CD4-positive, alpha-beta T cell (primary cell): Measurements from ENCODE around the gene AHNAK2. TPM values are rescaled to one million over a fixed set of nuclear protein-coding genes. Genes with fewer than 3 reads are reported as not detected.
"Not testable (repeated sequence)": the region's sequence is repeated elsewhere in the genome, so short reads cannot be mapped to it uniquely, and the experiment has no call there.

ENCODE experiments used
- ATAC-seq: fragments of 200-7000 bp; cut with Tn5 transposase; one replicate; pipeline ENCODE4 v1.10.0; 2022; ENCODE audit warnings: mild to moderate bottlenecking; ENCODE audit not compliant: poor library complexity
- CTCF ChIA-PET: fragments of 350-600 bp; sonication (Branson Sonifier 250); formaldehyde crosslinking; loops from one replicate; lab custom pipeline; 2021; ENCODE audit warnings: antibody characterized with exemption, inconsistent platforms; lab: Charles Lee
- POLR2A ChIA-PET: fragments of 350-600 bp; sonication (Branson Sonifier 250); formaldehyde crosslinking; loops from one replicate; lab custom pipeline; 2021; ENCODE audit warnings: antibody characterized with exemption, inconsistent platforms; lab: Charles Lee
- DNase-seq, 14 experiments: peaks; one replicate each; pipeline ENCODE4 v3.0.0-alpha.2; 2013 to 2020; ENCODE audit warnings: mixed read lengths in 2 of 14
- H3K27ac ChIP-seq, 2 donors: one replicate each; pipeline versions ENCODE4 v1.5.1 to v1.7.0; 2013; ENCODE audit warnings: low read length in 2 of 2, low read depth in 1 of 2, mild to moderate bottlenecking in 1 of 2
- H3K27me3 ChIP-seq, 2 experiments: 1 replicate in 1 of 2; 2 replicates in 1 of 2; pipeline versions ENCODE4 v1.6.1 to v1.7.0; 2013; ENCODE audit warnings: low read length in 2 of 2, control low read depth in 1 of 2, mild to moderate bottlenecking in 1 of 2, moderate library complexity in 1 of 2; ENCODE audit not compliant: insufficient read depth in 2 of 2, control insufficient read depth in 1 of 2
- H3K36me3 ChIP-seq: one replicate; pipeline ENCODE4 v1.6.1; 2013; ENCODE audit warnings: low read length, control low read depth; ENCODE audit not compliant: insufficient read depth
- H3K4me1 ChIP-seq: one replicate; pipeline ENCODE4 v1.6.1; 2013; ENCODE audit warnings: low read length, control low read depth; ENCODE audit not compliant: insufficient read depth
- H3K4me3 ChIP-seq: one replicate; pipeline ENCODE4 v1.5.1; 2013; ENCODE audit warnings: mild to moderate bottlenecking, low read length, moderate library complexity
- H3K9me3 ChIP-seq, 2 experiments: 1 replicate in 1 of 2; 2 replicates in 1 of 2; pipeline versions ENCODE4 v1.6.1 to v1.7.0; 2013; ENCODE audit warnings: low read length in 2 of 2, mild to moderate bottlenecking in 2 of 2, control low read depth in 1 of 2, moderate library complexity in 1 of 2; ENCODE audit not compliant: control insufficient read depth in 1 of 2, insufficient read depth in 1 of 2
- H3K27ac Mint-ChIP-seq: one replicate; pipeline ENCODE4 v1.8.0; 2020; ENCODE audit warnings: mixed read lengths
- H3K27me3 Mint-ChIP-seq: one replicate; pipeline ENCODE4 v1.8.0; 2021; ENCODE audit warnings: mixed read lengths
- H3K36me3 Mint-ChIP-seq: one replicate; pipeline ENCODE4 v1.8.0; 2021; ENCODE audit warnings: low read depth, mixed read lengths
- H3K4me1 Mint-ChIP-seq: one replicate; pipeline ENCODE4 v1.8.0; 2021; ENCODE audit warnings: low read depth, mixed read lengths
- H3K4me3 Mint-ChIP-seq: one replicate; pipeline ENCODE4 v1.8.0; 2020; ENCODE audit warnings: mild to moderate bottlenecking, mixed read lengths
- H3K9me3 Mint-ChIP-seq: one replicate; pipeline ENCODE4 v1.8.0; 2020; ENCODE audit warnings: mixed read lengths
- CTCF ChIP-seq: fragments of 200-600 bp; IDR thresholded peaks from one replicate; pipeline ENCODE4 v1.8.0; 2022; ENCODE audit warnings: antibody characterized with exemption, mild to moderate bottlenecking
- intact Hi-C, 2 experiments: fragments of 100-400 bp; cut with DNase I in 1 of 2; cut with micrococcal nuclease in 1 of 2; formaldehyde crosslinking; loops; one replicate each; pipeline versions ENCODE4 v1.15.1 to v1.9.0; 2023 to 2025; cut with DNase I, micrococcal nuclease
- total RNA-seq, 174 experiments: library from RNA in 2 of 174; stranded (reverse) in 2 of 174; gene quantifications; one replicate each; pipeline ENCODE4 v1.2.3 and lab custom pipeline; 2021 to 2026

The AHNAK2 gene
- total RNA-seq, 2 experiments from 2014 or later, result 0.05 TPM; not detected in 1

GRCh38 chr14:104912053-104912452, 66.1 kb downstream of the AHNAK2 start:
- Mint-ChIP-seq H3K4me1 (no peaks in the 10 kb centered on the region), H3K27ac (no peak overlapping the region), H3K36me3 (no peaks in the 10 kb centered on the region), H3K9me3 (no peaks in the 10 kb centered on the region), H3K4me3 (no peak overlapping the region), H3K27me3 (peaks cover 31% of the 10 kb centered on the region)
- Histone ChIP-seq H3K4me3 (no peak overlapping the region), H3K4me1 (no peaks in the 10 kb centered on the region), H3K27me3 (peaks cover 0 to 9% of the 10 kb centered on the region in 2 experiments), H3K9me3 (peaks cover 4 to 8% of the 10 kb centered on the region in 2 experiments), H3K36me3 (no peaks in the 10 kb centered on the region), H3K27ac (no peak overlapping the region)
- TF ChIP-seq CTCF, result no peak
- DNase-seq (no peak), ATAC-seq (no peak)
- POLR2A ChIA-PET, result no interaction called here
- CTCF ChIA-PET, result no interaction called here
- intact Hi-C loops, result no loop called here

GRCh38 chr14:104908303-104908702, 69.9 kb downstream of the AHNAK2 start:
- intact Hi-C loops, result no loop called here
- CTCF ChIA-PET, result no interaction called here

GRCh38 chr14:104905579-104905933, 72.6 kb downstream of the AHNAK2 start:
- H3K27me3 ChIP-seq, H3K36me3 Mint-ChIP-seq, H3K4me3 Mint-ChIP-seq, H3K36me3 ChIP-seq, H3K9me3 Mint-ChIP-seq, H3K27ac ChIP-seq, H3K4me1 ChIP-seq, H3K4me3 ChIP-seq, ATAC-seq, H3K9me3 ChIP-seq, POLR2A ChIA-PET, H3K27ac Mint-ChIP-seq, CTCF ChIA-PET, DNase-seq, intact Hi-C loops, H3K4me1 Mint-ChIP-seq: not testable (repeated sequence)
- peaks cover 43% of the 10 kb centered on the region for H3K27me3 Mint-ChIP-seq

More at GRCh38 chr14:104908303-104908702, 69.9 kb downstream of the AHNAK2 start:
- peaks cover 4 to 8% of the 10 kb centered on the region in 2 experiments for H3K9me3 ChIP-seq
- H3K27me3 Mint-ChIP-seq, result peaks cover 47% of the 10 kb centered on the region
- TF ChIP-seq CTCF, result no peak
- H3K36me3 ChIP-seq, result no peaks in the 10 kb centered on the region
- peaks cover 4 to 14% of the 10 kb centered on the region in 2 experiments for H3K27me3 ChIP-seq
- no peaks in the 10 kb centered on the region for H3K9me3 Mint-ChIP-seq
- no peak overlapping the region for H3K27ac ChIP-seq
- H3K4me1 ChIP-seq, result no peaks in the 10 kb centered on the region
- H3K4me3 ChIP-seq, result no peak overlapping the region
- ATAC-seq, result no peak
- POLR2A ChIA-PET, result no interaction called here
- no peak overlapping the region for H3K4me3 Mint-ChIP-seq
- no peaks in the 10 kb centered on the region for H3K4me1 Mint-ChIP-seq
- no peaks in the 10 kb centered on the region for H3K36me3 Mint-ChIP-seq
- DNase-seq, result no peak
- no peak overlapping the region for H3K27ac Mint-ChIP-seq

- H3K4me3 Mint-ChIP-seq, DNase-seq, H3K36me3 Mint-ChIP-seq, H3K9me3 Mint-ChIP-seq, H3K27ac Mint-ChIP-seq, H3K27ac ChIP-seq, H3K27me3 ChIP-seq, ATAC-seq, H3K36me3 ChIP-seq, H3K4me1 ChIP-seq, H3K9me3 ChIP-seq, H3K4me3 ChIP-seq, CTCF ChIA-PET, POLR2A ChIA-PET, intact Hi-C loops, H3K4me1 Mint-ChIP-seq: not testable (repeated sequence)
- H3K27me3 Mint-ChIP-seq, result peaks cover 38% of the 10 kb centered on the region
These were observed 73.3 kb downstream of the AHNAK2 start for GRCh38 chr14:104904650-104905578.
